ENCODE measurements around the gene NEK5.

DNA sequence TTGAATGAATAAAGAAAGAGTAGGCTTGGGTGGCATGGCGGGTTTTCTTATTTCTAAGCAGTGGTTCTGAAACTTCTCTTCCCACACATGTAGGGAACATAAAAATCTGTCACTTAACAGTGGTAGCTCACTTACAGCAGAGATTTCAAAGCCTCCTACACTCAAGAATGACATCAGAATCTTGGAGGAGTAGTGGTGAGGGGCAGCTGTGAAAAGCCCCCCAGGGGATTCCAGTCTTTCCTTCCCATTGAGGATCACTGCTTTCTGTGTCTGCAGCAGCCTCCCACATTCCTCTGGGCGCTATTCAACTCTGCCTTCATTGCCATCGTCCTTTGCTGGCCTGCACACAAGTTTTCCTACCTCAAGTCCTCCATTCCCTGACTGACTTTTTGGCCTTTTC is 8.6 kb upstream of the NEK5 start:
- TF ChIP-seq TAF1 (IDR thresholded peaks at IDR 0.05; ENCODE audit: low read depth) (no peak), NFIC (IDR thresholded peaks at IDR 0.05) (no peak), CEBPB (IDR thresholded peaks at IDR 0.05) (no peak), RAD21 (IDR thresholded peaks at IDR 0.05; ENCODE audit: low read depth) (no peak), ZBTB7A (IDR thresholded peaks at IDR 0.05; ENCODE audit: low read depth) (no peak)
- TF ChIP-seq, protein P1, sequence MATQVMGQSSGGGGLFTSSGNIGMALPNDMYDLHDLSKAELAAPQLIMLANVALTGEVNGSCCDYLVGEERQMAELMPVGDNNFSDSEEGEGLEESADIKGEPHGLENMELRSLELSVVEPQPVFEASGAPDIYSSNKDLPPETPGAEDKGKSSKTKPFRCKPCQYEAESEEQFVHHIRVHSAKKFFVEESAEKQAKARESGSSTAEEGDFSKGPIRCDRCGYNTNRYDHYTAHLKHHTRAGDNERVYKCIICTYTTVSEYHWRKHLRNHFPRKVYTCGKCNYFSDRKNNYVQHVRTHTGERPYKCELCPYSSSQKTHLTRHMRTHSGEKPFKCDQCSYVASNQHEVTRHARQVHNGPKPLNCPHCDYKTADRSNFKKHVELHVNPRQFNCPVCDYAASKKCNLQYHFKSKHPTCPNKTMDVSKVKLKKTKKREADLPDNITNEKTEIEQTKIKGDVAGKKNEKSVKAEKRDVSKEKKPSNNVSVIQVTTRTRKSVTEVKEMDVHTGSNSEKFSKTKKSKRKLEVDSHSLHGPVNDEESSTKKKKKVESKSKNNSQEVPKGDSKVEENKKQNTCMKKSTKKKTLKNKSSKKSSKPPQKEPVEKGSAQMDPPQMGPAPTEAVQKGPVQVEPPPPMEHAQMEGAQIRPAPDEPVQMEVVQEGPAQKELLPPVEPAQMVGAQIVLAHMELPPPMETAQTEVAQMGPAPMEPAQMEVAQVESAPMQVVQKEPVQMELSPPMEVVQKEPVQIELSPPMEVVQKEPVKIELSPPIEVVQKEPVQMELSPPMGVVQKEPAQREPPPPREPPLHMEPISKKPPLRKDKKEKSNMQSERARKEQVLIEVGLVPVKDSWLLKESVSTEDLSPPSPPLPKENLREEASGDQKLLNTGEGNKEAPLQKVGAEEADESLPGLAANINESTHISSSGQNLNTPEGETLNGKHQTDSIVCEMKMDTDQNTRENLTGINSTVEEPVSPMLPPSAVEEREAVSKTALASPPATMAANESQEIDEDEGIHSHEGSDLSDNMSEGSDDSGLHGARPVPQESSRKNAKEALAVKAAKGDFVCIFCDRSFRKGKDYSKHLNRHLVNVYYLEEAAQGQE (IDR thresholded peaks at IDR 0.05; ENCODE audit: low read depth), result no peak

All from Ishikawa (cell line).